ENCODE measurements around the gene SKP1. TPM values are rescaled to one million over a fixed set of nuclear protein-coding genes. Genes with fewer than 3 reads are reported as not detected.

SKP1 gene
- total and polyA plus RNA-seq, 9 of the 15 experiments (the other 6 are each of a cell fraction or from before 2014, with no cell fraction given): 301 to 2,109 (median 639) TPM

DNA sequence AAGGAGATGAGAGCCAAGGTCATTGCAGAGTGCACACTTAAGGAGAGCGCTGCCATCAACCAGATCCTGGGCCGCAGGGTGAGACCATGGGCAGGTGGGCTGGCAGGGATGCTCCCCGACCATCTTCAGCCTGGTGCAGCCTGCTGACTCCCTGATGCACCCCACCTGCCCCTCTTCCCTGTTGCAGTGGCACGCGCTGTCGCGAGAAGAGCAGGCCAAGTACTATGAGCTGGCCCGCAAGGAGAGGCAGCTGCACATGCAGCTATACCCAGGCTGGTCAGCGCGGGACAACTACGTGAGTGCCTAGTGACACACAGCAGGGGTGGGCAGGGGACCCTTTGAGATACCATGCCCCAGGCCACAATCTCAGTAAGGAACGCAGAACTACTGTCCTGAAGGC, 33.9 kb downstream of the SKP1 start:
- Histone ChIP-seq H3K79me2 (ENCODE audit: control insufficient read depth, insufficient read depth, low read length) (peaks cover 31% of the 10 kb centered on the region), H3K27ac (ENCODE audit: extremely low read depth, low read depth, low read length) (no peak overlapping the region), H3K4me1 (replicated peaks in 1 of 2; ENCODE audit: control insufficient read depth in 2 of 2, insufficient read depth in 2 of 2, low read length in 2 of 2) (peaks cover 10 to 37% of the 10 kb centered on the region in 2 experiments; a peak in 4 of 5 replicates), H3K9me3 (replicated peaks; ENCODE audit: control insufficient read depth, insufficient read depth, low read depth, low read length) (no peaks in the 10 kb centered on the region), H3K27me3 (ENCODE audit: control insufficient read depth in 2 of 2, insufficient read depth in 2 of 2, low read length in 2 of 2) (no peaks in the 10 kb centered on the region), H2AFZ (ENCODE audit: low read depth, low read length) (no peak overlapping the region), H3K4me2 (ENCODE audit: insufficient read depth, low read length) (no peak overlapping the region), H3K36me3 (ENCODE audit: control insufficient read depth, insufficient read depth, low read length) (peaks cover 83% of the 10 kb centered on the region), H3K9ac (ENCODE audit: insufficient read depth in 1 of 2, low read depth in 2 of 2, low read length in 2 of 2) (peak overlapping the region in 1 of 2 experiments; percentile 23; a peak in 1 of 4 replicates), H3K4me3 (no peak overlapping the region), H3K9me1 (ENCODE audit: control insufficient read depth, insufficient read depth, low read length) (peaks cover 5% of the 10 kb centered on the region), H4K20me1 (replicated peaks; ENCODE audit: control insufficient read depth, insufficient read depth, low read length) (peaks cover 38% of the 10 kb centered on the region)
- ATAC-seq (no peak), FAIRE-seq (no peak), DNase-seq (ENCODE audit: extremely low read depth in 1 of 4, low spot score in 3 of 4) (no peak)
- peak; percentile 62 for TF ChIP-seq POLR2G (IDR thresholded peaks at IDR 0.05; ENCODE audit: low read depth, low read length)
- TF ChIP-seq, protein P1, sequence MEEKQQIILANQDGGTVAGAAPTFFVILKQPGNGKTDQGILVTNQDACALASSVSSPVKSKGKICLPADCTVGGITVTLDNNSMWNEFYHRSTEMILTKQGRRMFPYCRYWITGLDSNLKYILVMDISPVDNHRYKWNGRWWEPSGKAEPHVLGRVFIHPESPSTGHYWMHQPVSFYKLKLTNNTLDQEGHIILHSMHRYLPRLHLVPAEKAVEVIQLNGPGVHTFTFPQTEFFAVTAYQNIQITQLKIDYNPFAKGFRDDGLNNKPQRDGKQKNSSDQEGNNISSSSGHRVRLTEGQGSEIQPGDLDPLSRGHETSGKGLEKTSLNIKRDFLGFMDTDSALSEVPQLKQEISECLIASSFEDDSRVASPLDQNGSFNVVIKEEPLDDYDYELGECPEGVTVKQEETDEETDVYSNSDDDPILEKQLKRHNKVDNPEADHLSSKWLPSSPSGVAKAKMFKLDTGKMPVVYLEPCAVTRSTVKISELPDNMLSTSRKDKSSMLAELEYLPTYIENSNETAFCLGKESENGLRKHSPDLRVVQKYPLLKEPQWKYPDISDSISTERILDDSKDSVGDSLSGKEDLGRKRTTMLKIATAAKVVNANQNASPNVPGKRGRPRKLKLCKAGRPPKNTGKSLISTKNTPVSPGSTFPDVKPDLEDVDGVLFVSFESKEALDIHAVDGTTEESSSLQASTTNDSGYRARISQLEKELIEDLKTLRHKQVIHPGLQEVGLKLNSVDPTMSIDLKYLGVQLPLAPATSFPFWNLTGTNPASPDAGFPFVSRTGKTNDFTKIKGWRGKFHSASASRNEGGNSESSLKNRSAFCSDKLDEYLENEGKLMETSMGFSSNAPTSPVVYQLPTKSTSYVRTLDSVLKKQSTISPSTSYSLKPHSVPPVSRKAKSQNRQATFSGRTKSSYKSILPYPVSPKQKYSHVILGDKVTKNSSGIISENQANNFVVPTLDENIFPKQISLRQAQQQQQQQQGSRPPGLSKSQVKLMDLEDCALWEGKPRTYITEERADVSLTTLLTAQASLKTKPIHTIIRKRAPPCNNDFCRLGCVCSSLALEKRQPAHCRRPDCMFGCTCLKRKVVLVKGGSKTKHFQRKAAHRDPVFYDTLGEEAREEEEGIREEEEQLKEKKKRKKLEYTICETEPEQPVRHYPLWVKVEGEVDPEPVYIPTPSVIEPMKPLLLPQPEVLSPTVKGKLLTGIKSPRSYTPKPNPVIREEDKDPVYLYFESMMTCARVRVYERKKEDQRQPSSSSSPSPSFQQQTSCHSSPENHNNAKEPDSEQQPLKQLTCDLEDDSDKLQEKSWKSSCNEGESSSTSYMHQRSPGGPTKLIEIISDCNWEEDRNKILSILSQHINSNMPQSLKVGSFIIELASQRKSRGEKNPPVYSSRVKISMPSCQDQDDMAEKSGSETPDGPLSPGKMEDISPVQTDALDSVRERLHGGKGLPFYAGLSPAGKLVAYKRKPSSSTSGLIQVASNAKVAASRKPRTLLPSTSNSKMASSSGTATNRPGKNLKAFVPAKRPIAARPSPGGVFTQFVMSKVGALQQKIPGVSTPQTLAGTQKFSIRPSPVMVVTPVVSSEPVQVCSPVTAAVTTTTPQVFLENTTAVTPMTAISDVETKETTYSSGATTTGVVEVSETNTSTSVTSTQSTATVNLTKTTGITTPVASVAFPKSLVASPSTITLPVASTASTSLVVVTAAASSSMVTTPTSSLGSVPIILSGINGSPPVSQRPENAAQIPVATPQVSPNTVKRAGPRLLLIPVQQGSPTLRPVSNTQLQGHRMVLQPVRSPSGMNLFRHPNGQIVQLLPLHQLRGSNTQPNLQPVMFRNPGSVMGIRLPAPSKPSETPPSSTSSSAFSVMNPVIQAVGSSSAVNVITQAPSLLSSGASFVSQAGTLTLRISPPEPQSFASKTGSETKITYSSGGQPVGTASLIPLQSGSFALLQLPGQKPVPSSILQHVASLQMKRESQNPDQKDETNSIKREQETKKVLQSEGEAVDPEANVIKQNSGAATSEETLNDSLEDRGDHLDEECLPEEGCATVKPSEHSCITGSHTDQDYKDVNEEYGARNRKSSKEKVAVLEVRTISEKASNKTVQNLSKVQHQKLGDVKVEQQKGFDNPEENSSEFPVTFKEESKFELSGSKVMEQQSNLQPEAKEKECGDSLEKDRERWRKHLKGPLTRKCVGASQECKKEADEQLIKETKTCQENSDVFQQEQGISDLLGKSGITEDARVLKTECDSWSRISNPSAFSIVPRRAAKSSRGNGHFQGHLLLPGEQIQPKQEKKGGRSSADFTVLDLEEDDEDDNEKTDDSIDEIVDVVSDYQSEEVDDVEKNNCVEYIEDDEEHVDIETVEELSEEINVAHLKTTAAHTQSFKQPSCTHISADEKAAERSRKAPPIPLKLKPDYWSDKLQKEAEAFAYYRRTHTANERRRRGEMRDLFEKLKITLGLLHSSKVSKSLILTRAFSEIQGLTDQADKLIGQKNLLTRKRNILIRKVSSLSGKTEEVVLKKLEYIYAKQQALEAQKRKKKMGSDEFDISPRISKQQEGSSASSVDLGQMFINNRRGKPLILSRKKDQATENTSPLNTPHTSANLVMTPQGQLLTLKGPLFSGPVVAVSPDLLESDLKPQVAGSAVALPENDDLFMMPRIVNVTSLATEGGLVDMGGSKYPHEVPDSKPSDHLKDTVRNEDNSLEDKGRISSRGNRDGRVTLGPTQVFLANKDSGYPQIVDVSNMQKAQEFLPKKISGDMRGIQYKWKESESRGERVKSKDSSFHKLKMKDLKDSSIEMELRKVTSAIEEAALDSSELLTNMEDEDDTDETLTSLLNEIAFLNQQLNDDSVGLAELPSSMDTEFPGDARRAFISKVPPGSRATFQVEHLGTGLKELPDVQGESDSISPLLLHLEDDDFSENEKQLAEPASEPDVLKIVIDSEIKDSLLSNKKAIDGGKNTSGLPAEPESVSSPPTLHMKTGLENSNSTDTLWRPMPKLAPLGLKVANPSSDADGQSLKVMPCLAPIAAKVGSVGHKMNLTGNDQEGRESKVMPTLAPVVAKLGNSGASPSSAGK (IDR thresholded peaks at IDR 0.05): no peak
- no peak for TF ChIP-seq ZFX (CRISPR knock-in tag; IDR thresholded peaks at IDR 0.05)
- TF ChIP-seq, protein P2, sequence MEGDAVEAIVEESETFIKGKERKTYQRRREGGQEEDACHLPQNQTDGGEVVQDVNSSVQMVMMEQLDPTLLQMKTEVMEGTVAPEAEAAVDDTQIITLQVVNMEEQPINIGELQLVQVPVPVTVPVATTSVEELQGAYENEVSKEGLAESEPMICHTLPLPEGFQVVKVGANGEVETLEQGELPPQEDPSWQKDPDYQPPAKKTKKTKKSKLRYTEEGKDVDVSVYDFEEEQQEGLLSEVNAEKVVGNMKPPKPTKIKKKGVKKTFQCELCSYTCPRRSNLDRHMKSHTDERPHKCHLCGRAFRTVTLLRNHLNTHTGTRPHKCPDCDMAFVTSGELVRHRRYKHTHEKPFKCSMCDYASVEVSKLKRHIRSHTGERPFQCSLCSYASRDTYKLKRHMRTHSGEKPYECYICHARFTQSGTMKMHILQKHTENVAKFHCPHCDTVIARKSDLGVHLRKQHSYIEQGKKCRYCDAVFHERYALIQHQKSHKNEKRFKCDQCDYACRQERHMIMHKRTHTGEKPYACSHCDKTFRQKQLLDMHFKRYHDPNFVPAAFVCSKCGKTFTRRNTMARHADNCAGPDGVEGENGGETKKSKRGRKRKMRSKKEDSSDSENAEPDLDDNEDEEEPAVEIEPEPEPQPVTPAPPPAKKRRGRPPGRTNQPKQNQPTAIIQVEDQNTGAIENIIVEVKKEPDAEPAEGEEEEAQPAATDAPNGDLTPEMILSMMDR (IDR thresholded peaks at IDR 0.05 in 2 of 3, conservative IDR thresholded peaks at IDR 0.05 in 1 of 3; ENCODE audit: insufficient read depth in 2 of 3, low read depth in 1 of 3, low read length in 3 of 3): no peak
- intact Hi-C loops (cut with micrococcal nuclease) (no loop called here), in situ Hi-C loops (cut with MboI) (no loop called here)
- 93% methylated on average over 12 of the region's 12 CpGs for WGBS (ENCODE audit: insufficient coverage, low coverage, missing lambda C conversion rate)
- ChIA-PET CTCF (ENCODE audit: low intra/inter-chr PET ratio) (no interaction called here), POLR2A (interaction anchor here (1.2 to 1.5 kb wide), 2 partner anchors 10 to 44 kb away, joined by 4 to 8 read pairs; no protein-coding TSS in a partner anchor)
- BruUV-seq (replicated peaks): no TSS peak

All from K562 (cell line).